ENCODE data around the gene DAGLA.
"Not testable (repeated sequence)": the region's sequence is repeated elsewhere in the genome, so short reads cannot be mapped to it uniquely, and the experiment has no call there.

DAGLA gene

DNA sequence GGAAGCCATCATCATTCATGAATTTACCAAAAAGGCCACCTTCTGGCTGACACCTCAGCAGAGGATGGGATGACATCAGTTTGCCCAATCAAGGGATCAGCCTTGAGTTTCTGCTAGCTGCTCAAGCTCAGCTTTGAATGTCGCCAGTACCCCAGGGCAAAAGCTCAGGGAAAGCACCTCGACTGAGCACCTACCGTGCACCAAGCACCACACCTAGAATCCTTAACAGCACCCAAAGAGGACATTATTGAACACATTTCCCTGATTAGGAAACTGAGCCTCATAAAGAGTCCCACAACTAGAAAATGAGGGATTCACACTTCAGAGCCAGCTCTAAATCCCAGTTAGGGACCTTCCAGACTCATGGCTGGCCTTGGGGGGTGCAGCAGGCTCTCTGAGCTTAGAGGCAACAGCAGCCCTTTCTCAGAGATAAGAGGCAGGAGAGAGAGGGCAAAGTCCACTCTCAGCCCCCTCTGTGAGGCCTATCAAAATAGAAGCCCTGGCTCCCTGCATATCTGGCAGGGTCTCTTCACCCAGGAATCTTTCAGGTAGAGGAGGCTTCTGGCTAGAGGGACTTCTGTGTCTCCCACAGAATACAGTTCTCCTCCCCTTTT is 13.4 kb upstream of the DAGLA start:
- DNase-seq: no peak

- no peak for DNase-seq
Observed at GRCh38 chr11:61667684-61668305, 12.4 kb upstream of the DAGLA start.

GRCh38 chr11:61669417-61669816 is 10.8 kb upstream of the DAGLA start:
- DNase-seq: no peak

DNA sequence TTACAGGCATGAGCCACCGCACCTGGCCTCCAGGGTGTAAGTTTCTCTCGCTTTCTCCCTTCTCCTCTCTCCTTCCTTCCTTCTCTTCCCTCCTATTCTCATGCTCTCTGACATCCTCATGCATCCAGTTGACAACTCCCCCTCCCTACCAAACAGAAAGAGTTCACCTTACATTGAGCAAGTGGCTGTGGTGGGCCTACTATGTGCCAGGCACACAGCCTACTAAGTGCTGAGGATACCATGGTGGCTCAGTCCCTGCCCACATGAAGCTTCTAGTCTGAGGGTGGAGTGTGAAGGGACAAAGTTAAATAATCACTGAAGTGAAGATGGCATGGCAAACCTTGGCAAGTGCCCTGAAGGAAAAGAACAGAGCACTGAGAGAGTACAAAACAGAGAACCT is 9.6 kb upstream of the DAGLA start:
- DNase-seq: no peak

- DNase-seq: no peak
Observed at GRCh38 chr11:61671527-61671926, 8.7 kb upstream of the DAGLA start.

- DNase-seq: not testable (repeated sequence)
Observed at GRCh38 chr11:61673946-61674467, 6.2 kb upstream of the DAGLA start.

DNA sequence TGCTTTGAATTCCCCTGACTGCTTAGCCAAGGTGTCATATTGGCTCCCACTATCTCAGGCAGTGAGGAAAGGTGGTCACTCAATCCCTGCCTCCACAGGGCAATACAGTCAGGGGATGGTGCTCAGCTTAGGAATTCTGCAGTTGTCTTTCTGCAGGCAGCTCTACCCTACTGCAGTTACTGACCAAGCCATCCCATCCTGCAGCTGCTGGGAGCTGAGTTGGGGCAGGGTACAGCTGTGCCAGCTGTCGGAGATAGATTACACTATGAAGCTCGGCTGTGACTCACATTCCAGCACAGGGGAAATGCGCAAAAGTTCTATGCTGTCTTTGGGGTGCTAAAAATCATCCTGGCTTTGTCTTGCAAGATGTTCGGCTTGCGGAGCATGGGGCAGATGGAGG is 4.4 kb upstream of the DAGLA start:
- DNase-seq: no peak

DNA sequence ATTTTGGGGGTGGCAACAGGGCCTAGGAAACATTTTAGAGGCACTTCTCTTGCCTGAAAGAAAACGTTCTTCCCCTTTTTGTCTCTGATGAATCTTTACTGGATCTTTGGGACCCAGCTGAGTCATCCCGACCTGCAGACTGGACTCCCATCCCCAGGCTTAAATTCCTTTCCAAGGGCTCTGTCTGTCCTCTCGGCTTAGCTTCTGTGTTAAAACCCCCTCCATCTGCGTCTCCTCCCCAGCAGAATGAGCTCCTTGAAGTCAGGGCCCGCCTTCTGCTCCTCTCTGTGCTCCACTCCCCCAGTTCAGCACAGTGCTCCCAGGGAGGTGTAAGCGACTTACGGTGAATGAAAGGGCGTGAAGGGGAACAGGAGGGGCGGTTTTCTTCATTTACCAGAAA is 895 bp upstream of the DAGLA start:
- no peak for DNase-seq

- DNase-seq: no peak
Observed at GRCh38 chr11:61680622-61681221, 531 bp downstream of the DAGLA start.

- DNase-seq: no peak
Observed at GRCh38 chr11:61682093-61682732, 2.0 kb downstream of the DAGLA start.

DNA sequence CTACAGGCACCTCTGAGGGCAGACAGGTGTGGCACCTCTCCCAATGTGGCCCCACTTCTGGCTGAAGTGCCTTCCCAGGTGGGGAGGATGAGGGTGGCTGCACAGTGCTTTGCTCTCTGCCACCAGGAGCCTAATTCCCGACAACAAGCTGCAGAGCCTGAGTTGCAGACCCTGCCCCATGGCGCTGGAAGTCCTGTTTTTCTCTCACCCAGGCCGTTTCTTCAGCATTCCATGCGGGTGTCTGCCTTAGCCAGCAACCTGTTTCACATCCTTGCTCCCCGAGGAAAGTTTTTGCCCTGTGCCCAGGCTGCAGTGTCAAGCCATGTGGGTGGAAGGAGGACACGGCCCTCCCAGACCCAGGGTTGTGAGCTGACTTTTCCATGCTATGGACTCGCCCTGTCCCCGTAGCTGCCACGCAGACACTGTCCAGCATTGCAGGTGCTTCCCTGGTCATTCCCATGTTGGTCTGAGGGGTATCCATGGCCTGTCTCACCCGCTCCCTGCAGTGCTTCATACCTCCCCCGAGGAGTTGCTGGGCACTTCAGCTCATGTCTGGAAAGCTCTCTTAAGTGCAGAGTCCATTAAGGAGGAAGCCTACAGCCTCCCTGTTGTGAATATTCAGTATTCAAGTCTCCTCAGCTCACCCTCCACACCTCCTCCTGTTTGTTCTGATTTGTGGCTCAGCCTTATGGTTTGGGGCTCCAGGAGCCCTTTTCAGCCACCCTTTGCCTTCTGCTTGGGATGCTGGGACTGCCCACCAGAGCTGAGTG is 2.9 kb downstream of the DAGLA start:
- DNase-seq: no peak

- no peak for DNase-seq
Observed at GRCh38 chr11:61683961-61684869, 4.0 kb downstream of the DAGLA start.

GRCh38 chr11:61684870-61685616 is 4.9 kb downstream of the DAGLA start:
- DNase-seq: no peak

- no peak for DNase-seq
Observed at GRCh38 chr11:61685617-61685967, 5.4 kb downstream of the DAGLA start.

- DNase-seq: no peak
Observed at GRCh38 chr11:61686066-61686465, 5.9 kb downstream of the DAGLA start.

- no peak for DNase-seq
Observed at GRCh38 chr11:61686469-61686868, 6.3 kb downstream of the DAGLA start.

DNA sequence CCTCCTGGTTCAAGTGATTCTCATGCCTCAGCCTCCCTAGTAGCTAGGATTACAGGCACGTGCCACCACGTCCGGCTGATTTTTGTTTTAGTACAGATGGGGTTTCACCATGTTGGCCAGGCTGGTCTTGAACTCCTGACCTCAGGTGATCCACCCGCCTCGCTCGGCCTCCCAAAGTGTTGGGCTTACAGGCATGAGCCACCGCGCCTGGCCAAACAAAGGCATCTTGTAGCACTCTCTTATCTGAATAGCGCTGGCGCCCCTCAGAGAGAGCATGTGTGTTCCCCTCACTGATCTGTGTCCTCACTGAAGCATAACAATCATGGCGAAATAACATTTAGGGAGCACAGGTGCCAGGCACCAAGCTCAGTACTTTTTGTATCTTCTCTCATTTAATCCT is 7.2 kb downstream of the DAGLA start:
- no peak for DNase-seq

DNA sequence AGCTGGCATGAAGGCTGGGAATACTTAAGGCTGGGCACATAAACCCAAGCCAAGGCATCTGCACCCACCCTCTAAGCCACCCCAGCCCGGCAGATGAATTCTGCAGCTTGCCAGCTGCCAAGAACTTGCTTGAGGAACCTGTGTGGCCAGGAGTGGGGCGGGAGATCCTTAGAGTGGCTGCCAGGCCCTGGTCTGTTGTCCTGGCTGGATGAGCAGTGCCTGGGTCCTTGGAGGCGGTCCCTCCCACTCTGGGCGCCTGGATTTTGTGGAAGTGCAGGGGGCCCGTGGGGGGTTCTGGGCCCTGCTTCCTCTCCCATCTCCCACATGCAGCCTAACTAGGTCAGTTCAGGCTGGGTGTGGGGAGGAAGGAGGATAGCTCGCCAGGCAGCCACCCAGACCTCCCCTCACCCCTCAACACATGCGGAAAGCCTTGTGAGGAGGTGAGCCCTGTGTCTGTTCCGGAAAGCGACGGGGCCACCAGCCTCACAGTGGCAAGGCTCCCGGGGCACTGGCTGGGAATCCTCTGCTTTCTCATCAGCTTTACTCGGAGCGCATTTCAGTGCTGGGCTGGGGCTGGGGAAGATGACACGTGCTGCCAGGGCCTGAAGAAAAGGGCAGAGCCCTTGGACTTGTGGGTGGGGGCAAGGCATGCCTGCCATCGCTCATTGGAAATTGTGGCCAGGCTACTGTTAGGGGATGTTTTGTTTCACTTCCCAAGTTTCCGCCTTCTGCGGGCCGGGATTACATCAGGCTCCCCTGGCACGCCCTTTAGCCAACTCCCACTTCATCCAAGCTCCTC is 8.4 kb downstream of the DAGLA start:
- no peak for DNase-seq

DNA sequence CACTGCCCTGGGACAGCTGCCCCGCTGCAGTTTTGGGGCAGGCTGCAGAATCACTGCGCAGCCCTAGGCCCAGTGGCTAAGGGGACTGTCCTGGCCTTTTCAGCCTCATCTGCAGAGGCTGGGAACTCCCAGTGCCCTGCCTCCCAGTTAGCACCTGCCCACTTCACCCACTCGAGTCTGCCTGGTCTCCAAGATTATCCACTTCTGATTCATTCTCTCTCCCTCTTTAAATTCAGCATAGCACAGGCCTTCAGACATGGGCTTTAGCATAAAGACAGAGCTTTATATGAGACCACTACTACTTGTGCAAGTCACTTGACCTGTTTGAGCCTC is 8.9 kb downstream of the DAGLA start:
- DNase-seq: no peak

GRCh38 chr11:61690706-61691379 is 10.7 kb downstream of the DAGLA start:
- no peak for DNase-seq

Measured in GOT3 (cell line).